Panc1 (cell line): ENCODE measurements around the gene PECR. TPM values are rescaled to one million over a fixed set of nuclear protein-coding genes. Genes with fewer than 3 reads are reported as not detected.

Experiments used
- ATAC-seq: fragments of 200-7000 bp; cut with Tn5 transposase; 2 replicates; pipeline ENCODE4 v1.9.1; 2020; ENCODE audit warnings: mild to moderate bottlenecking, moderate library complexity
- BruUV-seq: library from RNA; stranded (reverse); fragments of 400-500 nt; replicated peaks from 2 replicates; lab custom pipeline; 2021; lab: Mats Ljungman, UMichigan
- CTCF ChIA-PET: fragments of 300-600 bp; sonication (Branson Sonifier 250); formaldehyde crosslinking; loops from one replicate; lab custom pipeline; 2022; ENCODE audit warnings: antibody characterized with exemption; lab: Charles Lee
- POLR2A ChIA-PET: fragments of 300-600 bp; sonication (Branson Sonifier 250); formaldehyde crosslinking; loops from one replicate; lab custom pipeline; 2022; ENCODE audit warnings: antibody characterized with exemption; lab: Charles Lee
- DNase-seq: peaks from one replicate; pipeline ENCODE4 v3.0.0-alpha.2; 2010; ENCODE audit warnings: low read depth, low spot score
- H3K27ac ChIP-seq: 2 replicates; pipeline ENCODE4 v1.5.1; 2011; ENCODE audit warnings: mild to moderate bottlenecking, low read length, inconsistent platforms
- H3K27me3 ChIP-seq: fragments of 200-500 bp; sonication (Bioruptor generic); 2 replicates; pipeline ENCODE4 v1.6.0; 2014; ENCODE audit warnings: low read length, inconsistent platforms; ENCODE audit not compliant: control insufficient read depth, insufficient read depth
- H3K36me3 ChIP-seq: fragments of 200-500 bp; sonication (Bioruptor generic); 2 replicates; pipeline ENCODE4 v1.5.1; 2014; ENCODE audit warnings: inconsistent platforms, mild to moderate bottlenecking, low read length, moderate library complexity; ENCODE audit not compliant: control insufficient read depth, insufficient read depth
- H3K4me1 ChIP-seq: 2 replicates; pipeline ENCODE4 v1.5.1; 2011; ENCODE audit warnings: inconsistent platforms, mild to moderate bottlenecking, low read length, moderate library complexity; ENCODE audit not compliant: control insufficient read depth, insufficient read depth
- H3K4me3 ChIP-seq, 2 experiments: 2 replicates each; pipeline ENCODE4 v1.5.1; 2011 to 2012; ENCODE audit warnings: low read depth in 2 of 2, low read length in 2 of 2, mild to moderate bottlenecking in 2 of 2, inconsistent platforms in 1 of 2, moderate library complexity in 1 of 2
- H3K9me3 ChIP-seq: fragments of 200-500 bp; sonication (Bioruptor generic); 2 replicates; pipeline ENCODE4 v1.5.1; 2014; ENCODE audit warnings: low read depth, mild to moderate bottlenecking, inconsistent platforms, low read length, moderate library complexity; ENCODE audit not compliant: control insufficient read depth, insufficient read depth
- CTCF ChIP-seq: fragments of 450-650 bp; IDR thresholded peaks from 2 replicates; pipeline ENCODE4 v1.5.1; 2017; ENCODE audit warnings: mild to moderate bottlenecking
- POLR2AphosphoS5 ChIP-seq: IDR thresholded peaks from 2 replicates; pipeline ENCODE4 v1.6.1; 2012; ENCODE audit warnings: mild to moderate bottlenecking, low read depth, low read length, moderate library complexity
- REST ChIP-seq, 2 experiments: IDR thresholded peaks; 2 replicates each; pipeline ENCODE4 v1.6.1; 2011 to 2012; ENCODE audit warnings: low read depth in 2 of 2, control low read depth in 1 of 2, low read length in 1 of 2, mild to moderate bottlenecking in 1 of 2, moderate library complexity in 1 of 2; ENCODE audit not compliant: insufficient read depth in 1 of 2
- SIN3A ChIP-seq: IDR thresholded peaks from 2 replicates; pipeline ENCODE4 v1.6.1; 2012; ENCODE audit warnings: low read depth, mild to moderate bottlenecking, low read length, moderate library complexity, borderline replicate concordance; ENCODE audit not compliant: insufficient read depth
- TCF7L2 ChIP-seq: IDR thresholded peaks from 2 replicates; pipeline ENCODE4 v1.6.1; 2011; ENCODE audit warnings: mild to moderate bottlenecking, low read depth, low read length, inconsistent platforms
- in situ Hi-C: cut with HindIII; loops from 2 replicates; pipeline ENCODE4 v1.10.0; 2016; ENCODE audit warnings: low sequenced_read_pairs, low pct_unique_long_range_greater_than_20kb
- intact Hi-C: fragments of 100-400 bp; cut with micrococcal nuclease; formaldehyde crosslinking; loops from one replicate; pipeline ENCODE4 v1.10.0; 2022; ENCODE audit not compliant: unreplicated experiment
- total RNA-seq: library from RNA; stranded (reverse); gene quantifications from one replicate; pipeline ENCODE4 v1.2.1, GENCODE V29; 2021; ENCODE audit not compliant: unreplicated experiment

PECR gene
- total RNA-seq, 1 experiment from 2014 or later = 16.5 TPM

GRCh38 chr2:216103213-216103612, 21.6 kb upstream of the PECR start:
- TF ChIP-seq REST (IDR thresholded peaks at IDR 0.05; ENCODE audit: insufficient read depth in 1 of 2, low read depth in 2 of 2, low read length in 1 of 2) (no peak), CTCF (no peak), POLR2AphosphoS5 (no peak), TCF7L2 (no peak), SIN3A (no peak)
- no peak overlapping the region for H3K27ac ChIP-seq
- POLR2A ChIA-PET = no interaction called here
- ATAC-seq (no peak), DNase-seq (no peak)
- BruUV-seq = no TSS peak
- H3K27me3 ChIP-seq = no peaks in the 10 kb centered on the region
- H3K9me3 ChIP-seq = no peaks in the 10 kb centered on the region
- CTCF ChIA-PET = no interaction called here
- no peak overlapping the region for H3K4me3 ChIP-seq
- intact Hi-C loops = no loop called here
- in situ Hi-C loops = no loop called here
- peaks cover 9% of the 10 kb centered on the region for H3K4me1 ChIP-seq
- H3K36me3 ChIP-seq = no peaks in the 10 kb centered on the region

GRCh38 chr2:216101109-216101508, 19.5 kb upstream of the PECR start:
- CTCF ChIA-PET = no interaction called here
- Histone ChIP-seq H3K4me3 (no peak overlapping the region), H3K9me3 (no peaks in the 10 kb centered on the region), H3K4me1 (no peaks in the 10 kb centered on the region; the same call in 1 of the 2 replicates), H3K36me3 (no peaks in the 10 kb centered on the region), H3K27me3 (no peaks in the 10 kb centered on the region), H3K27ac (no peak overlapping the region)
- DNase-seq = no peak
- no peak for ATAC-seq
- TF ChIP-seq POLR2AphosphoS5 (no peak), CTCF (no peak), TCF7L2 (no peak), SIN3A (no peak), REST (IDR thresholded peaks at IDR 0.05; ENCODE audit: insufficient read depth in 1 of 2, low read depth in 2 of 2, low read length in 1 of 2) (no peak)
- POLR2A ChIA-PET = no interaction called here
- intact Hi-C loops = no loop called here
- in situ Hi-C loops = no loop called here
- no TSS peak for BruUV-seq
